ENCODE measurements around the gene DNAJC4. TPM values are rescaled to one million over a fixed set of nuclear protein-coding genes. Genes with fewer than 3 reads are reported as not detected.
"Not testable (repeated sequence)": the region's sequence is repeated elsewhere in the genome, so short reads cannot be mapped to it uniquely, and the experiment has no call there.

The DNAJC4 gene
- polyA plus RNA-seq, 3 donors, result 56.1 to 76.7 (median 63.6) TPM

DNA sequence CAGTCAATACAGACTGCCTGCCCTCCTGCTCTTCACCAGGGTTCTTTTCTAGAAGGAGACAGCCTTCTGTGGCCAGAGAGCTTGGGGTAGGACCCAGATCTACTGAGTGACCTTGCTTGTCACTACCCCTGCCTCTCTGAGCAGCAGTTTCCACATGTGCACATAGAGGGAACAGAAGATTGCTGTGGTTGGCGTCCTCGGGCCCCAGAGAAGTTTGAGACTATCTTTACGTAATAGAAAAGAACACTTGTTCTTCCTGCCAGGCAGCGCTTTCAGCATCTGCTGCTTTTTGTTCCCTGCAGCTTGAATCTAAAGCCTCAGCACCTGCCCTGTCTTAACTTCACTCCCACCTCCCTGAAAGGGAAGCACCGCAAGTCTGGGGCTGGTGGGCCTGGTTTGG, 8.7 kb downstream of the DNAJC4 start:
- DNase-seq (ENCODE audit: extremely low read depth in 1 of 11, low read depth in 9 of 11, low spot score in 4 of 11), result no peak

DNA sequence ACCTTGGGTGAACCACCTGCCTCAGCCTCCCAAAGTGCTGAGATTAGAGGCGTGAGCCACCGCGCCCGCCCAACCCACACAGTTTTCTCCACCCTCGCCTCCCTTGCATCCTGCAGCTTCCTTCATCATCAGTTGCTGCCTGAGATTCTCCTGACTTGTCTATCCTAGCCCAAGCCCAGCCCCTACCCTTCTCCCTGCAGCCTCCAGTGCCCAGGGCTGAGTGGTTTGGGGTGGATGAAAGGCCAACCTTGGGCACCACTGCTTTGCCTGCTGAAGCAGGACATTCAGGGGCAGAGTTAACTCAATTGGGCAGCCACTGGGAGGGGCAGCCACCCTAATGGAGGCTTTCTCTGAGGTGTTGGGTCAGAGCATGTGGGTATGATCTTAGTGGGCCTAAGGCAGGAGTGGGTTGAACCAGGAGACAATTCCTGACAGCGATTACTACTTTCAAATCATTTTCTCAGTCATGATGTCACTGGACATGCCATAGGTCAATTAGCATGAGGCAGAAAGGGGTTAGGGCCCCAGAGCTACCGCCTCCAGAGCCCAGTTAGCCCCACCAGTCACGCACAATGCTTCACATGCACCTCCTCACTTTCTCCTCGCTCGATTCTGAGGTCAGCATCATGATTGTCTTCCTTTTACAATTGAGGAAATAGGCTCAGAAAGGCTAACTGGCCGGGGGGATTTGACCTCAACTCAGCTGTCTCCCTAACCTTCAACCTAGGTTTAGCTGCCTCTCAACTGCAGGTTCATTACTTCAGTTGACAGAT, 9.5 kb downstream of the DNAJC4 start:
- DNase-seq (ENCODE audit: extremely low read depth in 1 of 11, low read depth in 9 of 11, low spot score in 4 of 11), result no peak

DNA sequence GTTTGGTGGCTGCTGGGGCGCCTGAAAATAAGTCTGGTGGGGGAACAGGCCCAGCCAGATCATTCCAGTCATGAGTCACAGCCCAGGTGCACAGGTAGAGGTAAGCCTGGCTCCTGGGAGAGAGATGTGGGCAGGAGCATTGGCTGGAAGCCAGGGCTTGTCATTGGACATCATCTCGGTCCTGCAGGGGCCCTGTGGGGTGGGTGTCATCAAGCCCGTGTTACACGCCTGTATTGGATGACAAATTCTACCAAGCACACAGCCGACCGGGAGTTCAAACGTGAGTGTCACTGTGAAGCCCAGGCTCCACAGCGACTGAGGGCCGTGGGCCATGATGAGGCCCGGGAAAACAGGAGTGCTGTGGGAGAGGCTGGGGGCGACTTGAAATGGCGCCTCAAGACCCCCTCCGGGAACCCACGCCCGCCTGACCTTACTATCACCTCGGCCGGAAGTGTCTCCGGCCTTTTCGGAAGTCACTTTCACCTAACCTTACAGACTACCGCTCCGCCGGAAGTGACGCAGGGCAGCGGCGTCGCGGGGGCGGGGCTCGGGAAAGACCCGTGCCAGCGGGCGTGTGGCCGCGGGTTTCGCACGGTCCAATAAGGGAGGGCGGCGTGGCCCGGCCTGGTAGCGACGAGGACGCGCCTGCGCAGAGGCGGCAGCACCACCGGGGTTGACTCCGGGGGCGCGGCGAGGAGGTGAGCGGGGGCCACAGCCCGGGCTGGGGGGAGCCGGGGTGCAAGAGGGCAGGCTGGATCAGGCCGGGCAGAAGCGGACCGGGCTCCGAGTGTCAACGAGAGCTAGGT, 10.3 kb downstream of the DNAJC4 start, which contains the start of gene FKBP2:
Gene FKBP2 (plus strand): TSS at position 661 of the 806 bp plus-strand sequence. CDS start 1,293 bp downstream, outside the sequence.
- DNase-seq (ENCODE audit: extremely low read depth in 1 of 11, low read depth in 9 of 11, low spot score in 4 of 11), result peak; percentile 88 to 97 (median 95)

DNA sequence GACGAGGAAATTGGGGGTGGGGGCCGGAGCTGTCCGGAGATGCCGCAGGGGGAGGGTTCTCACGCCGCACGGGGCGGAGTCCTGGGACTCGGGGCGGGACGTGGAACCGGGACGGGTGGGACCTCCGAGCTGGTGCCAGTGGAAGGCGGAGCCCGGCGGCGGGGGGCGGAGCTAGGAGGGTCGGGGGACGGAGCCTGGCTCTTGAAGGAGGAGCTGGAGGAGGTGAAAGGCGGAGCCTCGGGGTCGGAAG, 10.8 kb downstream of the DNAJC4 start:
- DNase-seq (ENCODE audit: extremely low read depth in 1 of 11, low read depth in 9 of 11, low spot score in 4 of 11), result peak in 8 of 11 donors; percentile 93 to 100 (median 98)

DNA sequence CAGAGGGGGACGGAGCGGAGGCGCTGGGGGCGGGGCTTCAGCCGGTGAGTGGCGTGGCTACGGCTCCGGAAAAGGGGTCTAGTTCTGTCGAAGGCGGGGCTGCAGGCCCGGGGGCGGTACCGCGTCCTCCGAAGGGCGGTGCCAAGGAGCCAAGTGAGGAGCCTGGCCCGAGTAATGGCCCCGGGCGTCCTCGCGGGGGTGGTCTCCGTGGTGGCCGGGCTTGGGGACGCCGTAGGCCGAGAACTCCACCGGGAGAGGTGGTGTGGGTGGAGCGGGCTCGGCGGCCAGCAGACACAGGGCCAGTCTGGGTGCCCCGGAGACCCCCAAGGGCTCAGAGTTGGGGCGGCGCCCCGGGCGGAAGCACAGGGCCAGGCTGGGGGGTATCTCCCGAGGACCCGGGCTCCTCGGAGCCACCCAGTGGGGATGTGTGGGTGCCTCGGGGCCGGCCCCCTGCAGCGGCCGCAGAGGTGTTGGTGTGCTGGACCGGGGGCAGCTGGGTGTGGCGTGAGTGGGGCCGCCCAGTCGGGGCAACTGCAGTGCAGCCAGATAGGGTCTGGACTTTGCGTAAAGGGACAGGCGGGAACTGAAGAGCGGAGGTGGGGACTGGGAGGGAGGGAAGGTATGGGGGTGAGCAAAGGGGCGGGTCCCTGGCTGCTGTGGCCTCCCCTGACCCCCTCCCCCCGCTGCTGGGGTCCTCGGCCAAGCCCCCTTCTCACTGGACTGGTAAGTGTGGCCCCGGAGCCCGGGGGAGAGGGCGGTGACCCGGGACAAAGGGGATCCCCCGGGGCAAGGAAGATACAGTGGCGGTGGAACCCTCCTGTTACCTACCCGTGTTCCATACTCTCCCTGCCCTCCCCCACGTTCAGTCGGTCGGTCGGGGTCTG, 11.4 kb downstream of the DNAJC4 start:
- DNase-seq (ENCODE audit: extremely low read depth in 1 of 11, low read depth in 9 of 11, low spot score in 4 of 11), result peak in 3 of 11 donors; percentile 97 to 99 (median 97)

DNA sequence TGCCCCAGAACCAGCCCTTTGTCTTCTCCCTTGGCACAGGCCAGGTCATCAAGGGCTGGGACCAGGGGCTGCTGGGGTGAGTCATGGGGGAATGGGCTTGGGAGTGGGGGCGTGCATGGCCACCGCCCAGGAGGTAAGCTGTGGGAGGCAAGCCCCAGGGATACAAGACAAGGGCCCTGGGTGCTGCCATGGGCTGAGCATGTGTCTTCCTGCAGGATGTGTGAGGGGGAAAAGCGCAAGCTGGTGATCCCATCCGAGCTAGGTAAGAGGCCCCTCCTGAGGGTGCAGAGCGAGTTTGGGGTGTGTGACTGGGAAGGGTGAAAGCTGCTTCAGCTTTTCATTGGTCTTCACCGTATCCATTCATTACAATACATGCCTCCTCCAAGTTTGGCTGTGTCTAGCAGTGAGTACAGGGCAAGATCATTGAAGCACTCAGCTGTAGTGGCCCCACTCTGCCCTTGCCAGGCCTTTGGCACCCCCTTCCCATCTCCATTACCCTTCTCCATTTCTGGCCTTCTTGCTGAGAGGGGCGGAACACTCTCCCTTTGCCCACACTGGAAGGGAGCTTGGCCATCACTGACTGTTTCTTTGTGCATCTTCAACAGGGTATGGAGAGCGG, 13.0 kb downstream of the DNAJC4 start:
- DNase-seq (ENCODE audit: extremely low read depth in 1 of 11, low read depth in 9 of 11, low spot score in 4 of 11), result no peak

DNA sequence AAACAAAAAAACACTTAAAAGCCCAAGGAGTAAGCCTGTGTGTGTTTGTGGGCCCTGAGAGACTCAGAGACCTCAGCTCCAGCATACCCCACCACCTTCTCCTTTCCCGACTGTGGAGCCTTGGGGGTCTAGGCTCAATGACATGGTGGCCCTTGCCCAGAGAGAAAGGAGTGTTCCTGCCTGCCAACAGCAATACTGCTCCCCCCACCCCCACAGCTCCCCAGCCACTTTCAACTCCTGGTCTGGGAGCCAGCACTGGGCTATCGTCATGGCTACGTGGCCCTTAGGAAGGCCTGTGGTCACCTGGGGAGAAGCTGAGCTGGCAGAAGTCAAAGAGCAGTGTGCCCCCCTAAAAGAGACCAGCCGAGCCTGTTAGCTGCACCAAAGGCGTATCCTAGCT, 13.8 kb downstream of the DNAJC4 start:
- no peak for DNase-seq (ENCODE audit: extremely low read depth in 1 of 11, low read depth in 9 of 11, low spot score in 4 of 11)

DNA sequence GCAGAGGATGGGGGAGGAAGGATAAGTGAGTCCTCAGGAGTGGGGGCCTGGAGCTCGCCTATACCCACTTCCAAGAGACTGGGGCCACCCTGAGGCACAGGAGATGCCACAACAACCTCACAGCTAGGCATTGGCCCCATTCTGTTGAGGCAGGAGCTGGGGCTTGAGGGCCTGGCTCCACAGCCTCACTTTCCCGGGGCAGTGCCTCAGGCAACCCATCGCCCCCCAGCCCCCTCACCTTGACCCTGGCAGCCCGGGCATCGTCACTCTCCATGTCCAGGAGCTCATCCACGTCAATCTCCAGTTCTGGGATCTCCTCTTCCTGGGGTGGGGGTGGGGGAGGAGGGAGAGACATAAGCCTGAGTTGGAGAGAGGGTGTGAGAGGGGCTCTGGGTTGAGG, 14.6 kb downstream of the DNAJC4 start:
- DNase-seq (ENCODE audit: extremely low read depth in 1 of 11, low read depth in 9 of 11, low spot score in 4 of 11), result no peak

DNA sequence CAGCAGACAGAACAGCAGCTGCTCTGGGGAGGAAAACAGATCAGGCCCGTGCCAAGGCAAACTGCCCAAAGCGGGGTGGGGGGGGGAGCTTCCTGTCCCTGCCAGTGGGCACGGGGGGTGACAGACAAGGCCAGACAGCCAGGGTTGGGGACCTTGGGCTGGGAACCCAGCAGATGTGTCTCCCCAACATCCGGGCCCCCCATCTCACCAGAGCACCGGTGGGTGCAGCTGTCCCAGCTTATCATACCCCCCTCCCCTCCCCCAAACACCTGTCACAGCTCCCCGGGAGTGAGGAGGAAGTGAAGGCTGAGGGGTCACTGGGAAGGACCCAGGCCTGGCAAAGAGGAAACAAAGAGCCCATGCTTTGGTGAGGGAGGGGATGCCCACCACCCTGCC, 15.1 kb downstream of the DNAJC4 start:
- no peak for DNase-seq (ENCODE audit: extremely low read depth in 1 of 11, low read depth in 9 of 11, low spot score in 4 of 11)

DNA sequence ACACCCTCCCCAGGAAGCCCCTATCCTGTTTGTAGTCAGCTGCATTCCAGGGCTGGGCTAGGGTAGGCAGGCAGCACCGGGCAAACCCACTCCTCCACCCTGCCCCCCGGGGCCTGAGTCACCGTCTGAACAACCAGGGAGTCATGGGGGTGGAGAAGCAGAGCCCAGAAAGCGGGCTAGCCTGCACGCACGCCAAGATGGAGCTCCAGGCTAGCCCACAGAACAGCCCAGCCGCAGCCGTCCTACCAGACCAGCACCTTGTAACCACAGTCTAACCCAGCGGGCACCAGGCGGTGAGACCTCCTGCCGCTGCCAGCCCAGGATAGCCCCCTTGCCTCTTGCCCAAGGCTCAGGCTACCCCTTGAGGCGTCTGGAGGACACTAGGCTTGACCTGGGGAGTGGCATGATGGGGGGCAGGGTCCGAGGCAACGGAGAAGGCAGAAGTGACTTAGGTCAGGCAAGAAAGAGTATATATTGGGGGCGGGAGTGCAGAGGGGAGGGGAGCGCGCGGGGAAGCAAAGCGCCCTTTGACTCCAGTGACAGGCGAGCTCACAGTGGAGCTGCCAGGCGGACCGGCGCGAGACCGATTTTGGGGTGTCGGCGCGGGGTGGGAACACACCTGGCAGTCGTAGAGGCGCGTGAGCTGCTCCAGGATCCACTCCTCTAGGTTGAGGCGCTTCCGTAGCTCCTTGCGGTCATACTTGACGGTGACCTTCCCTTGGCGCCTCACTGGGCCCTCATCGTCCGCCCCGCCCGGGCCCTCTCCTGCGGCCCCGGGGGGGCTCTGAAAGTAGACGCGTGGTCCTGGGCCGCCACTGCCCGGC, 15.7 kb downstream of the DNAJC4 start:
- no peak for DNase-seq (ENCODE audit: extremely low read depth in 1 of 11, low read depth in 9 of 11, low spot score in 4 of 11)

DNA sequence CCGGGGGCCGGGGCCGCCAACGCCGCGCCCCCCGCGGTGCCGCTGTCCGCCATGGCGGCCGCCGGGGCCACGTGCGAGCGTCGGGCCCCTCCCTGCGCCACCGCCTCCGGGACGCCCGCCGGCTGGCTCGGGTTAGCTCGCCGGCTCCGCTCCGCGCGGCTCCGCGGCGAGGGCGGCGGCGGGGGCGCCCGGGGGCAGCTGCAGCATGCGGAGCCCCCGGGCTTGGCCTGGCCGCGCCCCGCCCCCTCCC, 16.2 kb downstream of the DNAJC4 start:
- DNase-seq (ENCODE audit: extremely low read depth in 1 of 11, low read depth in 9 of 11, low spot score in 4 of 11), result not testable (repeated sequence)

DNA sequence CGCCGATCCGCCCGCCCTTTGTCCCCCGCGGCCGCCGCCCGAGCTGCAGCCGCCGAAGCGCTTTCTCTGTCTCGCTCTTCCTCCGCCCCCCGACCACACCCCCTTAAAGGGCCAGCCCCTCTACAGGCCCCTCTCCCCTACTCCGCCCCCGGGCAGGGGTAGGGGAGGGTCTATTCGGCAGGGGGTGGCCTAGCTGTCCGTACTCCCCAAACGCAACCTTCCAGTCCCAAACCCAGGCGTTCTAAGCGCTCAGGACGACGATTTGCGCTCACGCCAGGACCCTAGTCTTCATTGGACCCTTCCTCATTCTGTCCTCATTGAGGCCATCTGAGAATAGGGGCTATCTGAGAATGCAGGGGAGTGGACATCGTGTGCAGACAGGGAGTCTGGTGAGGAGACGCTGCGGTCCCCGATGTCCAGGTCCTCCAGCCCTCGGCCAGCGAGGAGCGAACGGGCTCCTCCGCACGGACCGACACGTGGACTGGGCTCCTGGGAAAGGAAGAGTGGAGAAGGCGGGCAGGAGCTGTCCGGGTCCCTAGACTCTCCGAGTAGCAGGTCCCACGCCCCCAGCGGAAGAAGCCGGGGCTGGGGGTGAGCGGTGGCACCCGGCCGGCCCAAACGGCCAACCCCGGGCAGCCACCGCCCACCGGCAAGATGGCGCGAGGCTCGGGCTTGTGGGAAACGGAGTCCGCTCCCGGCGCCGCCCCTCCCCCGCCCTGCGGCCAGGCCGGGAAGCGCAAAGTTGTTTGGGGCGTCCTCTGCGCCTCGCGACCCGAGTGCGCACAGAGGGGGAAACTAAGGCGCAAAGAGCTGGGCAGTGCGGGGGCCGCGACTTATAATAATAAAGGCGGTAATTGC, 16.8 kb downstream of the DNAJC4 start, which contains the start of gene PPP1R14B:
Gene PPP1R14B (minus strand): TSS at position 73 of the 858 bp plus-strand sequence. CDS start 270 bp downstream, outside the sequence.
- peak in 3 of 11 donors; percentile 74 to 80 (median 79) for DNase-seq (ENCODE audit: extremely low read depth in 1 of 11, low read depth in 9 of 11, low spot score in 4 of 11)

DNA sequence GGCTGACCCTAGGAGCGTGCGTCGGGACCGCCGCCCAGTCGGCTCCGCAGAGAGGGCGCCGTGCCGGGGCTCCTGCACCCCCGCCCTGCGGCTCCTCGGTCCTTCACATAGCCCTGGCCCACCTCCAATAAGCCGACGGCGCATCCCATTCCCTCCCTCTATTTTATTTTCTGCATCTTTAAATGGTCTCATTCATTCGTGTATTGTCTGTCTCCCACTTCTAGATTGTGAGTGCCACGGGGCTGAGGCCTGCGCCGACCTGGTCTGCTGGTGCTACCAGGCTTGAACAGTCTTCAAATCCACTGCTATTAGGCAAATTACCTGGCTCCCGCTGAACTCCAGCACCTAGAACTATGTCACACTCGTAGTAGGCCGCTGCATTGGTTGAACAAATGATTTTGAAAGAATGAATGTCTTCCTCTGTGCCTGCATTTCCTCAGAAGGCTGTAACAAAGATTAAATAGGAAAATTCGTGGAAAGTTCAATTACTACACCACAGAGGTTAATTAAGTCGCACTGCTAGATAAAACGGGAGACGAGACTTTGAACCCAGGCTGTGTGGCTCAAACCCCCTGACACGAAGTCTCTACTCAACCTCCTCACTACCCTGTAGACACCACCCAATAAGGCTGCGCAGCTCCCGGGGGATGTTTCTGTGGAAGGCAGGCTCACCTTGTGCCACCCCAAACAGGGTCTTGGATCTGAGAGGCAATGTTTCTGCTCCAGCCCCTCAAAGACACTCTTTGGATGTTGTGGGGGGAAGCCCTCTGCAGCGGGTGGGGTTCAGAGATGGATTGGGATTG, 17.6 kb downstream of the DNAJC4 start:
- no peak for DNase-seq (ENCODE audit: extremely low read depth in 1 of 11, low read depth in 9 of 11, low spot score in 4 of 11)

DNA sequence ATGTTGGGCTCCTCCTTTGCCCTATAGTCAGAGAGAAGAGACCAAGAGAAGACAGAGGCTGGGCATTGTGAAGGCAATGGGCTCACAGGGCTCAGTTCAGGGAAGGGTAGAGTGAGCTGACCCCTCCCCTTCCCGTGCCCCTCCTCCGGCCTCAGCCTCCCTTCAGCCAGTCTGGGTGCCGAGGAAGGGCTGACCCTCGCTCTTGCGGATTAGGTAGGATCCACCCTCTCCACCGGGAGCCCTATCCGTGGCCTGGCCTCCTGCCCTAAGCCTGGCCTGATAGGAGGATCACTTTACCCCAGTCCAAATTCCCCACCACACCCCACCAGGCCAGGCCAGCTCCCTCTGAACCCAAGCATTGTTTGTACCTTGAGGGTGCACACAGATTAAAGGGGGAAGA, 18.2 kb downstream of the DNAJC4 start:
- no peak for DNase-seq (ENCODE audit: extremely low read depth in 1 of 11, low read depth in 9 of 11, low spot score in 4 of 11)

DNA sequence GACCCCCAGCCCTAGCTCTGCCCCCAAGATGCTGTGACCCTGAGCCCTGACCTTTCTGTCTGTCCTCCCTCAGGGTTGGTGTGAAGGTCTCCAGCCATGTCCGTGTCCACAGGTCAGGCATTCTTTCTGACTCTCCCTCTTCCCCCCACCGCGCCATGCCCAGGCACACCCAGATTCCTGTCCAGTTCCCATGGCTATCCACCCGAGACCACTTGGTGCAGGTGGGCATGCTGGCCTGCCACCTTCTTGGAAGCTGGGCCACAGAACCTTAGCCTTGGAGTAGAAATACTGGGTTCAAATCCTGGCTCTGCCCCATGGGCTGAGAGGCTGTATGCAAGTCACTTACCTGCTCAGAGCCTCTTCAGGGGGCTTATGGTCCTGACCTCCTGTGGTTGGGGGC, 18.7 kb downstream of the DNAJC4 start:
- DNase-seq (ENCODE audit: extremely low read depth in 1 of 11, low read depth in 9 of 11, low spot score in 4 of 11), result no peak

DNA sequence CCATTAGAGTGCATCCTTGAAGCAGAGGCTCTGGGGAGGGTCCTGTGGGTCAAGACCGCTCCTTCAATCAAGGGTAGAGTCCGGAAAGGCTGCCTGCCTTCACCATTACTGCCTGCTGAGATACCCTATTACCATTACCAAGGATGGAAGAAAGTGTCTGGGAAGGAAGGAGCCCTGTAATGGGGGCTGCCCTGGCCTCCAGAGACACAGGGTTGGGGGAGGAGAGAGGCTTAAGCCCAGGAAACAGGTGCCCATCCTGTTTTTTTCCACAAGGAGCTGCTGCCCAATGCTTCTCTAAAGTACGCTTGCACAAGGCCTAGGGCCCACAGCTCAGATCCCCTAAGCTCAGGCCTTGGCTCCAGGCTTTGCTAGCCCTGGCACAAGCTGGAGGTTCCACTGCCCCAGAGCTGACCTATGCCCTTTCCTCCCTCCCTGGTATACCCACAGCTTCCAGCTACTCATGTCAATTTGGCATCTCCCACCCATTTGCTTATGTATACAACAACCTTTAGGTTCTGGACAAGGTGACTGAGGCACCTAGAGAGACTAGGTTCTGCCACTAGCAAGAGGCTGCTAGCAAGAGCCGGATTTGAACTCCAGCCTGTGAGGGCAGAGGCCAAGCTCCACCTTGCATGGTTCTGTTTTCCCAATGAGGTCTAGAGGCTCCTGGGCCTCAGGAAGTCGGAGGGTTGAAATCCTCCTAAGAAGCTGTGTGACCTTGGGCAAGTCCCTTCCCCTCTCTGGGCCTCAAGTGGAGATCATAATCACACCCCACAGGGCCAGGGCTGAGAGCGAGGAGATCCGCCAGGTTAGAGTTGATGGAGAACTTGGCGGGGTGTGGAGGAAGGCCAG, 19.4 kb downstream of the DNAJC4 start:
- no peak for DNase-seq (ENCODE audit: extremely low read depth in 1 of 11, low read depth in 9 of 11, low spot score in 4 of 11)

Measured in renal cortex interstitium (tissue), 11 donors.